ENCODE data around the gene SLC25A52.
A peak's percentile ranks its signal among the peaks of the same experiment; 100 is the strongest.

SLC25A52 gene

DNA sequence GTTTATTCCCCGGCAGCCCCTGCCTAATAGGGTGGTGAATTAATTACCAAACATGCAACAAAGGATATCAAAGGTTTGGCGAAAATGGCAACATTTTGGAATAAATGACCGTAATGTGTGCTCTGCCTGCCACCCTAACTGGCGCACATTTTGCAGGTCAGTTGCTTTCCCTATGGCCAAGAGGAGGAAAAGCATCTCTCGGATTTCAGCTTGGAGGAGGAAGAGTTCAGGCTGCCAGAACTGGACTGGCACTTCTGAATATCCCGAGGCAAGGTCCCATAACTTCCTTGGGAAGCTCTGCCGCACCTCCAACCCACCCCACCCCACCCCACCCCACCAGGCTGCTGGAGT, 37.1 kb downstream of the SLC25A52 start:
- no peak for DNase-seq (ENCODE audit: low read depth)
- no peak overlapping the region; the same call in 1 of the 2 replicates for H3K4me3 ChIP-seq (ENCODE audit: low read length)
- TF ChIP-seq, protein P1, sequence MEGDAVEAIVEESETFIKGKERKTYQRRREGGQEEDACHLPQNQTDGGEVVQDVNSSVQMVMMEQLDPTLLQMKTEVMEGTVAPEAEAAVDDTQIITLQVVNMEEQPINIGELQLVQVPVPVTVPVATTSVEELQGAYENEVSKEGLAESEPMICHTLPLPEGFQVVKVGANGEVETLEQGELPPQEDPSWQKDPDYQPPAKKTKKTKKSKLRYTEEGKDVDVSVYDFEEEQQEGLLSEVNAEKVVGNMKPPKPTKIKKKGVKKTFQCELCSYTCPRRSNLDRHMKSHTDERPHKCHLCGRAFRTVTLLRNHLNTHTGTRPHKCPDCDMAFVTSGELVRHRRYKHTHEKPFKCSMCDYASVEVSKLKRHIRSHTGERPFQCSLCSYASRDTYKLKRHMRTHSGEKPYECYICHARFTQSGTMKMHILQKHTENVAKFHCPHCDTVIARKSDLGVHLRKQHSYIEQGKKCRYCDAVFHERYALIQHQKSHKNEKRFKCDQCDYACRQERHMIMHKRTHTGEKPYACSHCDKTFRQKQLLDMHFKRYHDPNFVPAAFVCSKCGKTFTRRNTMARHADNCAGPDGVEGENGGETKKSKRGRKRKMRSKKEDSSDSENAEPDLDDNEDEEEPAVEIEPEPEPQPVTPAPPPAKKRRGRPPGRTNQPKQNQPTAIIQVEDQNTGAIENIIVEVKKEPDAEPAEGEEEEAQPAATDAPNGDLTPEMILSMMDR (conservative IDR thresholded peaks at IDR 0.05; ENCODE audit: low read length): no peak

- peak; percentile 70 for DNase-seq (ENCODE audit: low read depth)
- TF ChIP-seq, protein P1 (conservative IDR thresholded peaks at IDR 0.05; ENCODE audit: low read length): peak; percentile 96
- no peak overlapping the region for H3K4me3 ChIP-seq (ENCODE audit: low read length)
Observed at GRCh38 chr18:31722369-31722957, 38.2 kb downstream of the SLC25A52 start.

GRCh38 chr18:31721601-31722000, 39.1 kb downstream of the SLC25A52 start:
- no peak overlapping the region for H3K4me3 ChIP-seq (ENCODE audit: low read length)
- no peak for DNase-seq (ENCODE audit: low read depth)
- TF ChIP-seq, protein P1 (conservative IDR thresholded peaks at IDR 0.05; ENCODE audit: low read length): no peak

DNA sequence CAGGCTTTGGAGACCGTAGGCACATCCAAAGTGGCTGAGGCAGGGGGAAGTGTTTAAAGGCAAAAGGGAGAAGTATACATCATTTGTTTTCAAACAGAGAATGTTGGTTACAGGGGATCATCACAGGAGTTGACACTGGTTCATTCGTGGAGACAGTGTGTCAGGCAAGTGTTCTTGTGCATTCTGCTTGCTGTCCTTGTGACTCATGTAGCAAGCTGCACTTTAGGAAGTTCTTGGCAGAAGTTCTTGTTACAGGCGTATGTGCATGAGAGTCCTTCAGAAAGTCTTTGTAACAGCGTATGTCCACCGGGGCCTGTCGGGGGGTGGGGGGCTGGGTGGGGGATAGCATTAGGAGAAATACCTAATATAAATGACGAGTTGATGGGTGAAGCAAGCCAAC, 39.8 kb downstream of the SLC25A52 start:
- H3K4me3 ChIP-seq (ENCODE audit: low read length): no peak overlapping the region
- DNase-seq (ENCODE audit: low read depth): no peak
- TF ChIP-seq, protein P1 (conservative IDR thresholded peaks at IDR 0.05; ENCODE audit: low read length): no peak

GRCh38 chr18:31719363-31720006, 41.2 kb downstream of the SLC25A52 start:
- DNase-seq (ENCODE audit: low read depth): no peak
- TF ChIP-seq, protein P1 (conservative IDR thresholded peaks at IDR 0.05; ENCODE audit: low read length): no peak

GRCh38 chr18:31718386-31718785, 42.3 kb downstream of the SLC25A52 start:
- DNase-seq (ENCODE audit: low read depth): no peak
- H3K4me3 ChIP-seq (ENCODE audit: low read length): no peak overlapping the region
- TF ChIP-seq, protein P1 (conservative IDR thresholded peaks at IDR 0.05; ENCODE audit: low read length): no peak

More at GRCh38 chr18:31719363-31720006, 41.2 kb downstream of the SLC25A52 start:
- H3K4me3 ChIP-seq (ENCODE audit: low read length): no peak overlapping the region

- no peak overlapping the region for H3K4me3 ChIP-seq (ENCODE audit: low read length)
- DNase-seq (ENCODE audit: low read depth): no peak
- TF ChIP-seq, protein P1 (conservative IDR thresholded peaks at IDR 0.05; ENCODE audit: low read length): no peak
Observed at GRCh38 chr18:31716362-31716761, 44.3 kb downstream of the SLC25A52 start.
